ENCODE results near the gene SOX5. TPM values are rescaled to one million over a fixed set of nuclear protein-coding genes. Genes with fewer than 3 reads are reported as not detected.

SOX5 gene
- total RNA-seq, 2 experiments from 2014 or later = not detected

- no peaks in the 10 kb centered on the region for H3K27me3 Mint-ChIP-seq
- no peaks in the 10 kb centered on the region for H3K4me1 Mint-ChIP-seq
- ChIA-PET CTCF (no interaction called here), POLR2A (no interaction called here)
- H3K9me3 Mint-ChIP-seq = no peaks in the 10 kb centered on the region
- no peaks in the 10 kb centered on the region for H3K36me3 Mint-ChIP-seq (ENCODE audit: low read depth)
- H3K4me3 Mint-ChIP-seq = no peak overlapping the region
- no peak overlapping the region for H3K27ac Mint-ChIP-seq
- DNase-seq = no peak
These were observed 7.7 kb downstream of the SOX5 start for GRCh38 chr12:23941780-23942179.

- POLR2A ChIA-PET = no interaction called here
- Mint-ChIP-seq H3K4me1 (no peaks in the 10 kb centered on the region), H3K27me3 (no peaks in the 10 kb centered on the region), H3K9me3 (no peaks in the 10 kb centered on the region), H3K36me3 (ENCODE audit: low read depth) (no peaks in the 10 kb centered on the region), H3K4me3 (no peak overlapping the region), H3K27ac (no peak overlapping the region)
- no peak for DNase-seq
- CTCF ChIA-PET = interaction anchor here (0.5 kb wide), 1 partner anchor 212 kb away, joined by 3 read pairs; no protein-coding TSS in a partner anchor
These were observed 11.0 kb downstream of the SOX5 start for GRCh38 chr12:23938422-23938821.

- ChIA-PET POLR2A (no interaction called here), CTCF (interaction anchor here (0.6 kb wide), 1 partner anchor 10 kb away, joined by 3 read pairs; no protein-coding TSS in a partner anchor)
- Mint-ChIP-seq H3K4me1 (no peaks in the 10 kb centered on the region), H3K9me3 (no peaks in the 10 kb centered on the region), H3K27ac (no peak overlapping the region), H3K4me3 (no peak overlapping the region), H3K36me3 (ENCODE audit: low read depth) (no peaks in the 10 kb centered on the region), H3K27me3 (no peaks in the 10 kb centered on the region)
- DNase-seq = no peak
These were observed 18.3 kb downstream of the SOX5 start for GRCh38 chr12:23931176-23931575.

- H3K36me3 Mint-ChIP-seq (ENCODE audit: low read depth) = no peaks in the 10 kb centered on the region
- no peak overlapping the region for H3K4me3 Mint-ChIP-seq
- H3K9me3 Mint-ChIP-seq = no peaks in the 10 kb centered on the region
- H3K27me3 Mint-ChIP-seq = no peaks in the 10 kb centered on the region
- no peaks in the 10 kb centered on the region for H3K4me1 Mint-ChIP-seq
- no peak for DNase-seq
- CTCF ChIA-PET = interaction anchor here (0.6 kb wide), 1 partner anchor 9 kb away, joined by 3 read pairs; no protein-coding TSS in a partner anchor
- POLR2A ChIA-PET = no interaction called here
- no peak overlapping the region for H3K27ac Mint-ChIP-seq
These were observed 18.9 kb downstream of the SOX5 start for GRCh38 chr12:23930599-23930998.

GRCh38 chr12:23929906-23930305 is 19.6 kb downstream of the SOX5 start:
- no peak for DNase-seq
- Mint-ChIP-seq H3K27ac (no peak overlapping the region), H3K27me3 (no peaks in the 10 kb centered on the region), H3K4me3 (no peak overlapping the region), H3K36me3 (ENCODE audit: low read depth) (no peaks in the 10 kb centered on the region), H3K9me3 (no peaks in the 10 kb centered on the region), H3K4me1 (no peaks in the 10 kb centered on the region)
- CTCF ChIA-PET = no interaction called here
- POLR2A ChIA-PET = no interaction called here

- Mint-ChIP-seq H3K4me1 (no peaks in the 10 kb centered on the region), H3K27me3 (no peaks in the 10 kb centered on the region), H3K4me3 (no peak overlapping the region), H3K36me3 (ENCODE audit: low read depth) (no peaks in the 10 kb centered on the region), H3K27ac (no peak overlapping the region), H3K9me3 (peaks cover 2% of the 10 kb centered on the region)
- ChIA-PET CTCF (no interaction called here), POLR2A (no interaction called here)
- no peak for DNase-seq
These were observed 21.6 kb downstream of the SOX5 start for GRCh38 chr12:23927907-23928306.

GRCh38 chr12:23921099-23921856 is 28.2 kb downstream of the SOX5 start:
- POLR2A ChIA-PET = no interaction called here
- no peak for DNase-seq
- H3K4me1 Mint-ChIP-seq = no peaks in the 10 kb centered on the region

GRCh38 chr12:23911574-23911973 is 37.9 kb downstream of the SOX5 start:
- Mint-ChIP-seq H3K4me1 (no peaks in the 10 kb centered on the region), H3K27ac (no peak overlapping the region), H3K9me3 (no peaks in the 10 kb centered on the region), H3K27me3 (no peaks in the 10 kb centered on the region), H3K4me3 (no peak overlapping the region), H3K36me3 (ENCODE audit: low read depth) (no peaks in the 10 kb centered on the region)
- DNase-seq = no peak
- POLR2A ChIA-PET = no interaction called here
- CTCF ChIA-PET = no interaction called here

More at GRCh38 chr12:23921099-23921856, 28.2 kb downstream of the SOX5 start:
- Mint-ChIP-seq H3K27ac (no peak overlapping the region), H3K4me3 (no peak overlapping the region), H3K9me3 (peaks cover 2% of the 10 kb centered on the region), H3K27me3 (no peaks in the 10 kb centered on the region), H3K36me3 (ENCODE audit: low read depth) (no peaks in the 10 kb centered on the region)
- CTCF ChIA-PET = interaction anchor here (0.6 kb wide), 2 partner anchors 10 to 873 kb away, joined by 3 to 4 read pairs; no protein-coding TSS in a partner anchor

GRCh38 chr12:23909551-23909950 is 39.9 kb downstream of the SOX5 start:
- Mint-ChIP-seq H3K27me3 (no peaks in the 10 kb centered on the region), H3K4me3 (no peak overlapping the region), H3K4me1 (no peaks in the 10 kb centered on the region), H3K27ac (no peak overlapping the region), H3K36me3 (ENCODE audit: low read depth) (no peaks in the 10 kb centered on the region), H3K9me3 (no peaks in the 10 kb centered on the region)
- POLR2A ChIA-PET = no interaction called here
- CTCF ChIA-PET = no interaction called here
- no peak for DNase-seq

- H3K27me3 Mint-ChIP-seq = no peaks in the 10 kb centered on the region
- H3K27ac Mint-ChIP-seq = no peak overlapping the region
- no peaks in the 10 kb centered on the region for H3K36me3 Mint-ChIP-seq (ENCODE audit: low read depth)
- ChIA-PET CTCF (no interaction called here), POLR2A (no interaction called here)
- H3K4me3 Mint-ChIP-seq = no peak overlapping the region
- DNase-seq = no peak
- no peaks in the 10 kb centered on the region for H3K9me3 Mint-ChIP-seq
- H3K4me1 Mint-ChIP-seq = no peaks in the 10 kb centered on the region
These were observed 43.1 kb downstream of the SOX5 start for GRCh38 chr12:23906329-23906728.

- no peaks in the 10 kb centered on the region for H3K27me3 Mint-ChIP-seq
- no peak overlapping the region for H3K4me3 Mint-ChIP-seq
- no peaks in the 10 kb centered on the region for H3K36me3 Mint-ChIP-seq (ENCODE audit: low read depth)
- ChIA-PET POLR2A (no interaction called here), CTCF (interaction anchor here (0.6 kb wide), 1 partner anchor 87 kb away, joined by 3 read pairs; no protein-coding TSS in a partner anchor)
- H3K27ac Mint-ChIP-seq = no peak overlapping the region
- H3K4me1 Mint-ChIP-seq = no peaks in the 10 kb centered on the region
- no peaks in the 10 kb centered on the region for H3K9me3 Mint-ChIP-seq
- no peak for DNase-seq
These were observed 50.0 kb downstream of the SOX5 start for GRCh38 chr12:23899434-23899833.

- POLR2A ChIA-PET = no interaction called here
These were observed 51.3 kb downstream of the SOX5 start for GRCh38 chr12:23898121-23898520.

GRCh38 chr12:23895792-23896218 is 53.7 kb downstream of the SOX5 start:
- POLR2A ChIA-PET = no interaction called here
- no peak for DNase-seq
- H3K36me3 Mint-ChIP-seq (ENCODE audit: low read depth) = no peaks in the 10 kb centered on the region
- H3K9me3 Mint-ChIP-seq = no peaks in the 10 kb centered on the region
- no peak overlapping the region for H3K27ac Mint-ChIP-seq
- no peak overlapping the region for H3K4me3 Mint-ChIP-seq
- H3K4me1 Mint-ChIP-seq = no peaks in the 10 kb centered on the region
- CTCF ChIA-PET = no interaction called here
- no peaks in the 10 kb centered on the region for H3K27me3 Mint-ChIP-seq

More at GRCh38 chr12:23898121-23898520, 51.3 kb downstream of the SOX5 start:
- no peaks in the 10 kb centered on the region for H3K27me3 Mint-ChIP-seq
- no peak overlapping the region for H3K27ac Mint-ChIP-seq
- no peaks in the 10 kb centered on the region for H3K36me3 Mint-ChIP-seq (ENCODE audit: low read depth)
- H3K9me3 Mint-ChIP-seq = no peaks in the 10 kb centered on the region
- DNase-seq = no peak
- CTCF ChIA-PET = no interaction called here
- H3K4me3 Mint-ChIP-seq = no peak overlapping the region
- H3K4me1 Mint-ChIP-seq = no peaks in the 10 kb centered on the region

GRCh38 chr12:23893611-23894010 is 55.9 kb downstream of the SOX5 start:
- CTCF ChIA-PET = no interaction called here
- Mint-ChIP-seq H3K36me3 (ENCODE audit: low read depth) (no peaks in the 10 kb centered on the region), H3K9me3 (no peaks in the 10 kb centered on the region), H3K27ac (no peak overlapping the region), H3K4me1 (no peaks in the 10 kb centered on the region), H3K4me3 (no peak overlapping the region), H3K27me3 (no peaks in the 10 kb centered on the region)
- POLR2A ChIA-PET = no interaction called here
- no peak for DNase-seq

All from activated CD4-positive, alpha-beta T cell treated with anti-CD3 and anti-CD28 coated beads, Interleukin-2, amount 10 ng/mL, durations not matched to agents 7 days and 5 days (primary cell).